Body of pancreas (tissue), 4 donors: ENCODE results near the gene RUNX2.

Source experiments
- POLR2A ChIP-seq, 3 donors: fragments of 450-650 bp; IDR thresholded peaks; one replicate each; pipeline ENCODE4 v1.6.1; 2016; ENCODE audit warnings: antibody characterized with exemption in 3 of 3, mild to moderate bottlenecking in 2 of 3
- TF ChIP-seq, protein P1 (sequence below), 7 experiments: fragments of 450-650 bp in 4 of 7; fragments of 200-600 bp in 3 of 7; sonication (generic) in 3 of 7; IDR thresholded peaks; one replicate each; pipeline ENCODE4 v1.5.1; 2016 to 2019; ENCODE audit warnings: antibody characterized with exemption in 7 of 7

DNA sequence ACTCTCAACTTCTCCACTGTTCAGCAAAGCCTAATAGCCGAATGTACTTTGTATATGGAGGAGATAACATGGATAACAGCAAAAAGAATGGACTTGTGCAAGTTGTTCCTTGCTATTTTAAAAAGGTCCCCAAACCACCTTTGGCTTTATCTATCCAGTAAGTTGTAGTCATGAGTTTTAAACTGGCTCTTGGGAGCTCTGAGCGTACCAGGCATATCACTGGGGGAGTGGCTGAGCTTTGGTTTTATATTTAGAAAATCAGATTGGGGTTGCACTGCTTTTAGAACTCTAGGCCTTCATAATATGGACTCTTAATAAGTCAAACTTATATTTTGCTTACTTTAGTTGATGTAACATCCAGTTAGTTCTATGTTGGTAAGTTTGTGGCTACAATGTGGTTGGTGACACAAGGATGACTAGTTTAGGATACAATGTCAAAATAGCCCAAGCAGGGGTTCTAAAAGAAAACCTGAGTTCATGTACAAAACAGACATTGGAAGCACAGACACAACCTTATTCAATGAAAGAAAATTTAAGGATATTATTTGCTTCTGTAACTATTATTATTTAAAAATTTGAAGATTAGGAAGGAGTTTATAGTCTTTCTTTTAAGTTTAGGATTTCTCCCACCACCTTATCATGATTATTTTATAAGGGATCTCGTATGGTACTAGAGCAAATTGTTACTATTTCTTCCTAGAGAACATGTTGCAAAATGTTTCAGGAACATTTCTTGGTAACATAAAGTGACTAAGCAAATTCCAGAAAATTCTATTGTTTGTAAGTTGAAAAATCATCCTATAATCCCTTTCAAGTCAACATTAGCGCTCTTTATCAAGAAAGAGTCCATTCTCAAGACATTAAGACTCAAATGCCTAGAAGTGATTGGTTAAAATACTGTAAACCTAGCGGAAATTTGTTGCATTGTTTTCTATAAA is 215.4 kb downstream of the RUNX2 start:
- TF ChIP-seq, protein P1, sequence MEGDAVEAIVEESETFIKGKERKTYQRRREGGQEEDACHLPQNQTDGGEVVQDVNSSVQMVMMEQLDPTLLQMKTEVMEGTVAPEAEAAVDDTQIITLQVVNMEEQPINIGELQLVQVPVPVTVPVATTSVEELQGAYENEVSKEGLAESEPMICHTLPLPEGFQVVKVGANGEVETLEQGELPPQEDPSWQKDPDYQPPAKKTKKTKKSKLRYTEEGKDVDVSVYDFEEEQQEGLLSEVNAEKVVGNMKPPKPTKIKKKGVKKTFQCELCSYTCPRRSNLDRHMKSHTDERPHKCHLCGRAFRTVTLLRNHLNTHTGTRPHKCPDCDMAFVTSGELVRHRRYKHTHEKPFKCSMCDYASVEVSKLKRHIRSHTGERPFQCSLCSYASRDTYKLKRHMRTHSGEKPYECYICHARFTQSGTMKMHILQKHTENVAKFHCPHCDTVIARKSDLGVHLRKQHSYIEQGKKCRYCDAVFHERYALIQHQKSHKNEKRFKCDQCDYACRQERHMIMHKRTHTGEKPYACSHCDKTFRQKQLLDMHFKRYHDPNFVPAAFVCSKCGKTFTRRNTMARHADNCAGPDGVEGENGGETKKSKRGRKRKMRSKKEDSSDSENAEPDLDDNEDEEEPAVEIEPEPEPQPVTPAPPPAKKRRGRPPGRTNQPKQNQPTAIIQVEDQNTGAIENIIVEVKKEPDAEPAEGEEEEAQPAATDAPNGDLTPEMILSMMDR (IDR thresholded peaks at IDR 0.05): no peak
- TF ChIP-seq POLR2A (IDR thresholded peaks at IDR 0.05): no peak
